ENCODE results near the gene DCDC1.

Gene DCDC1

GRCh38 chr11:30823119-30823518 is 546.4 kb downstream of the DCDC1 start:
- no peak for DNase-seq

GRCh38 chr11:30821438-30821965 is 548.0 kb downstream of the DCDC1 start:
- no peak for DNase-seq

GRCh38 chr11:30818721-30819120 is 550.8 kb downstream of the DCDC1 start:
- DNase-seq = no peak

- DNase-seq = no peak
These were observed 552.3 kb downstream of the DCDC1 start for GRCh38 chr11:30816959-30817880.

- DNase-seq = no peak
These were observed 553.9 kb downstream of the DCDC1 start for GRCh38 chr11:30815619-30816018.

- DNase-seq = no peak
These were observed 554.8 kb downstream of the DCDC1 start for GRCh38 chr11:30814737-30815136.
